Effector memory CD4-positive, alpha-beta T cell (primary cell): Measurements from ENCODE around the gene UNG.

Experiments
- DNase-seq, 3 donors: peaks; one replicate each; pipeline ENCODE4 v3.0.0-alpha.2; 2020
- H3K27ac ChIP-seq: 2 replicates; pipeline ENCODE4 v1.7.0; 2013; ENCODE audit warnings: mild to moderate bottlenecking, low read length, moderate library complexity; ENCODE audit not compliant: insufficient read depth, poor library complexity, severe bottlenecking
- H3K27me3 ChIP-seq: replicated peaks from 2 replicates; pipeline ENCODE4 v1.7.0; 2013; ENCODE audit warnings: mild to moderate bottlenecking, low read length; ENCODE audit not compliant: insufficient read depth, control insufficient read depth, poor library complexity, severe bottlenecking
- H3K36me3 ChIP-seq: 2 replicates; pipeline ENCODE4 v1.7.0; 2013; ENCODE audit warnings: mild to moderate bottlenecking, low read length, moderate library complexity; ENCODE audit not compliant: control insufficient read depth, insufficient read depth
- H3K4me1 ChIP-seq: 2 replicates; pipeline ENCODE4 v1.7.0; 2013; ENCODE audit warnings: low read length, mild to moderate bottlenecking; ENCODE audit not compliant: control insufficient read depth, insufficient read depth, poor library complexity, severe bottlenecking
- H3K4me3 ChIP-seq: 2 replicates; pipeline ENCODE4 v1.7.0; 2013; ENCODE audit warnings: low read length, low read depth, mild to moderate bottlenecking; ENCODE audit not compliant: insufficient read depth, poor library complexity, severe bottlenecking
- H3K9me3 ChIP-seq: 2 replicates; pipeline ENCODE4 v1.7.0; 2013; ENCODE audit warnings: mild to moderate bottlenecking, low read length, moderate library complexity; ENCODE audit not compliant: control insufficient read depth

UNG gene

DNA sequence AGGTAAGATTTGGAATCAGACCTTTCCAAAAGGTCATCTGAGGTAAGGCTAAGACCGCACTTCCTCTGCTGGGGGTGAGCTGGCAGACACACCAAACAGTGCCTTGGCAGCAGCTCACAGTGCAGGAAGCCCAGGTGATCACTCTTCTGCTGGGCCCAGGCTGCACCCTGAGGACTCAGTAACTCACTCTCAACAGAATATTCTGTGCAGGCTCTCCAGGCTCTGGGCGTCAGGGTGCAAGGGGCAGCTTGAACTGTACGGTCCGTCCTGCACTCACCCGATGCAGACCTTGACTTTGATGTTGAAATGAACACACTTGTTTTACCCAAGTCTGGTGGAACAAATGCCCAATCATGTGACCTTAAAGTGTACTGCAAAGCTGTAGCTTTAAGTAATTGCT lies 10.1 kb upstream of the UNG start:
- DNase-seq: no peak
- Histone ChIP-seq H3K4me3 (no peak overlapping the region), H3K27ac (no peak overlapping the region), H3K4me1 (no peaks in the 10 kb centered on the region), H3K27me3 (no peaks in the 10 kb centered on the region), H3K9me3 (no peaks in the 10 kb centered on the region), H3K36me3 (peaks cover 54% of the 10 kb centered on the region)

GRCh38 chr12:109088818-109089217 lies 8.6 kb upstream of the UNG start:
- no peak overlapping the region for H3K4me3 ChIP-seq
- DNase-seq: no peak
- H3K9me3 ChIP-seq: no peaks in the 10 kb centered on the region
- H3K27me3 ChIP-seq: no peaks in the 10 kb centered on the region
- peaks cover 41% of the 10 kb centered on the region for H3K36me3 ChIP-seq
- peaks cover 8% of the 10 kb centered on the region for H3K4me1 ChIP-seq
- no peak overlapping the region for H3K27ac ChIP-seq

- no peaks in the 10 kb centered on the region for H3K27me3 ChIP-seq
- no peak overlapping the region for H3K27ac ChIP-seq
- H3K4me1 ChIP-seq: peaks cover 9% of the 10 kb centered on the region
- H3K4me3 ChIP-seq: no peak overlapping the region
- peaks cover 35% of the 10 kb centered on the region for H3K36me3 ChIP-seq
- H3K9me3 ChIP-seq: no peaks in the 10 kb centered on the region
- no peak for DNase-seq
Measured at GRCh38 chr12:109089683-109090082, 7.7 kb upstream of the UNG start.

GRCh38 chr12:109092497-109093021 lies 4.8 kb upstream of the UNG start:
- no peaks in the 10 kb centered on the region for H3K9me3 ChIP-seq
- H3K27ac ChIP-seq: peak overlapping the region; percentile 56
- H3K4me3 ChIP-seq: peak overlapping the region; percentile 59
- DNase-seq: no peak
- H3K36me3 ChIP-seq: peaks cover 10% of the 10 kb centered on the region
- no peaks in the 10 kb centered on the region for H3K27me3 ChIP-seq
- H3K4me1 ChIP-seq: peaks cover 14% of the 10 kb centered on the region

GRCh38 chr12:109093022-109093918 lies 4.1 kb upstream of the UNG start, which contains the start of gene ALKBH2:
TSS of gene ALKBH2 (minus strand) at chr12:109093472. CDS start at chr12:109092786, 686 bp downstream.
- Histone ChIP-seq H3K27ac (peak within 1 kb of the TSS; percentile 56), H3K9me3 (no peaks in the 10 kb centered on the region), H3K36me3 (peaks cover 6% of the 10 kb centered on the region), H3K4me1 (peaks cover 16% of the 10 kb centered on the region), H3K27me3 (no peaks in the 10 kb centered on the region), H3K4me3 (peak within 1 kb of the TSS; percentile 59)
- peak; percentile 91 to 92 (median 92) for DNase-seq

DNA sequence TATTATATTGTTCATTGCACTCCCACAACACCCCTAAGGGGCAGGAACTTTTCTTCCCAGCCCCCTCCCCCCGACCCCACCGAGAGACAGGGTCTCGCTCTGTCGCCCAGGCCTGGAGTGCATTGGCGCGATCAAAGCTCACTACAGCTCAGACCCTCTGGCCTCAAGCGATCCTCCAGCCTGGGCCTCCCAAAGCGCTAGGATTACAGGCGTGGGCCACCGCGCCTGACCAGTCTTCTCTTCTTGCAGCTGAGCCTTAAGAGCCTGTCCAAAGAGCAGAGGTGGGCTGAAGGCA lies 310 bp upstream of the UNG start:
- Histone ChIP-seq H3K27ac (no peak overlapping the region), H3K4me3 (no peak overlapping the region), H3K9me3 (no peaks in the 10 kb centered on the region), H3K4me1 (peaks cover 27% of the 10 kb centered on the region), H3K27me3 (no peaks in the 10 kb centered on the region), H3K36me3 (peaks cover 7% of the 10 kb centered on the region)
- no peak for DNase-seq

DNA sequence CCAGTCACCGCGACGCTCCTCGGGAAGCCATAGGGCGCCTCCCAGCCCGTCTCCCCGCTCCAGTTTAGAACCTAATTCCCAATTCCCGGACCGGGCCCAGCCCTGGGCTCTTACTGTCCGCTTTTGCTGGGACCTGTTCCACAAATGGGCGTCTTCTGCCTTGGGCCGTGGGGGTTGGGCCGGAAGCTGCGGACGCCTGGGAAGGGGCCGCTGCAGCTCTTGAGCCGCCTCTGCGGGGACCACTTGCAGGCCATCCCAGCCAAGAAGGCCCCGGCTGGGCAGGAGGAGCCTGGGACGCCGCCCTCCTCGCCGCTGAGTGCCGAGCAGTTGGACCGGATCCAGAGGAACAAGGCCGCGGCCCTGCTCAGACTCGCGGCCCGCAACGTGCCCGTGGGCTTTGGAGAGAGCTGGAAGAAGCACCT lies 797 bp downstream of the UNG start:
- H3K36me3 ChIP-seq: peaks cover 10% of the 10 kb centered on the region
- H3K9me3 ChIP-seq: no peaks in the 10 kb centered on the region
- peaks cover 22% of the 10 kb centered on the region for H3K4me1 ChIP-seq
- no peaks in the 10 kb centered on the region for H3K27me3 ChIP-seq
- peak overlapping the region; percentile 73 for H3K4me3 ChIP-seq
- no peak for DNase-seq
- H3K27ac ChIP-seq: peak overlapping the region; percentile 56

GRCh38 chr12:109098651-109099050 lies 1.3 kb downstream of the UNG start:
- no peaks in the 10 kb centered on the region for H3K9me3 ChIP-seq
- peaks cover 14% of the 10 kb centered on the region for H3K36me3 ChIP-seq
- DNase-seq: no peak
- peaks cover 20% of the 10 kb centered on the region for H3K4me1 ChIP-seq
- H3K4me3 ChIP-seq: peak overlapping the region; percentile 73
- peak overlapping the region; percentile 56 for H3K27ac ChIP-seq
- no peaks in the 10 kb centered on the region for H3K27me3 ChIP-seq

DNA sequence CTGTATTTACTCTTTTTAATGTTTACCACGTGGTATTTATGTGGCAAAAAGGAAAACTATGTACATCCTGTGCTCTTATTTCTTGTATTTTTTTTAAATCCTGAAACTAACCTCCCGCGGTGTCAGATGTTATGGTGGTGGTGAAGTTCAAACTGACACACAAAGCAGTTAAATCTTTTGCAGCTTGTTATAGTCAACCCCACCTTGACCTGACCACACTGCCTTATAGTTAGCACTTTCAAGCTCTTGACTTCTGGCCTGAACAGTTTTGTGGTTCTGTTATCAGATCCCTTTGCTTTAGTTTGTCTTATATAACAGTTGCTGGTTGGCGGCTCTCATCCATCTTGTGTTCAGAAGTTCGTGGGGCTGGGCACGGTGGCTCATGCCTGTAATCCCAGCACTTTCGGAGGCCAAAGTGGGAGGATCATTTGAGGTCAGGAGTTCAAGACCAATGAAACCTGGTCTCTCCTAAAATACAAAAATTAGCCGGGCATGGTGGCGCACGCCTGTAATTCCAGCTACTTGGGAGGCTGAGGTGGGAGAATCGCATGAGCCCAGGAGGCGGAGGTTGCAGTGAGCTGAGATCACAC lies 2.1 kb downstream of the UNG start:
- Histone ChIP-seq H3K4me3 (peak overlapping the region; percentile 73), H3K9me3 (no peaks in the 10 kb centered on the region), H3K36me3 (peaks cover 22% of the 10 kb centered on the region), H3K27ac (peak overlapping the region; percentile 56), H3K4me1 (peaks cover 17% of the 10 kb centered on the region), H3K27me3 (no peaks in the 10 kb centered on the region)
- no peak for DNase-seq

GRCh38 chr12:109100741-109101140 lies 3.3 kb downstream of the UNG start:
- H3K27ac ChIP-seq: no peak overlapping the region
- H3K9me3 ChIP-seq: no peaks in the 10 kb centered on the region
- H3K36me3 ChIP-seq: peaks cover 33% of the 10 kb centered on the region
- DNase-seq: no peak
- peaks cover 17% of the 10 kb centered on the region for H3K4me1 ChIP-seq
- H3K4me3 ChIP-seq: no peak overlapping the region
- no peaks in the 10 kb centered on the region for H3K27me3 ChIP-seq
